HG02870 (cell line): Measurements from ENCODE around the gene MEGF6.
"Not testable (repeated sequence)": the region's sequence is repeated elsewhere in the genome, so short reads cannot be mapped to it uniquely, and the experiment has no call there.

Source experiments
- ATAC-seq: cut with Tn5 transposase; IDR thresholded peaks from one replicate; pipeline ENCODE4 v1.9.1; 2021; ENCODE audit warnings: mild to moderate bottlenecking, moderate library complexity; ENCODE audit not compliant: unreplicated experiment

Gene MEGF6

DNA sequence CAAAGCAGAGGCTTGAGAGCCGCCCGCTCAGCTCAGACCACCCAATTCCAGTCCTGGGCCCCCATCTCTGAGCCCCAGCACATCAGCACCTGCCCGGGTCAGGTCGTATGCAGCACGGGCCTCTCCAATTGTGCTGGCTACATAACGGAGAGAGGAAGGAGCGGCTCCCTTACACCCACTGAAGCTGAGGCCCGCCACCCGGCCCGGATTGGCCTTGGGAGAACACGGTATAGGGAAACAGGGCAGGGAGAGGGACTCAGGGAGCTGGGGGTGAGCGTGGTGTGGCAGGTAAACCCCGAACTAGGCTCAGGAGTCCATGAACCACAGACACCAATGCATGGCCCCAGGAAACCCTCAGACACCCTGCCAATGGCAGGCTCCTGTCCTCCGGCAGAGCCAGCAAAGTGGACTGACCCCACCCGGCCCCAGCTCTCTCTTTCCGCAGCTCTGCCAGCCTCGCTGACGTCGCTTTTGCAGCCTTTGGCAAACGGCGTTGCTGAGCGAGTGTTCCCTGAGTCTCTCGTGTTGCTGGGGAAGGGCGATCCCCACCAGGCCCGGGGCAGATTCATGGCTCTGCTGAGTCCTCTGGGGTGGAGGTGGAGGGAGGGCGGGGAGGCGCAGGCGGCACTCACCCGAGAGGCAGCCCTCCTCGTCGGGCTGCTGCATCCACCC is 16.5 kb downstream of the MEGF6 start:
- ATAC-seq = no peak

DNA sequence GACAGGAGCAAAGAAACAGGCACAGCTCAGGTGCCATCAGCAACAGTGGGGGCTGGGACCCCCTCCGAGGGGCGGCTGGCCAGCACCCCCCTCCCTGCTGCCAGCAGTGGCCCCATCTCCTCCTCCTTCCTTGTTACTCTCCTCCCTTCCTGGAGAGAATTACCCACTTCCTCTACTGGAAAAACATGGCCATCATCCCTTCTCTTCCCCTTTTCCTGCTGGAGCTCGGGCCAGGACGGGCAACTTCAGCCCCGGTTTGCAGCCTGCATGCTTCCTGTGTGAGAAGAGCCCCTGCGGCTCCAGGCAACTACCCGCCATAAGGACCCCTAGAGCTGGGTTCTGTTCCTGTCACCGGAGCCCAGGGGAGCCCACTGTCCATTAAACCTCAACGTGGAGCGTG is 17.6 kb downstream of the MEGF6 start:
- ATAC-seq = no peak

DNA sequence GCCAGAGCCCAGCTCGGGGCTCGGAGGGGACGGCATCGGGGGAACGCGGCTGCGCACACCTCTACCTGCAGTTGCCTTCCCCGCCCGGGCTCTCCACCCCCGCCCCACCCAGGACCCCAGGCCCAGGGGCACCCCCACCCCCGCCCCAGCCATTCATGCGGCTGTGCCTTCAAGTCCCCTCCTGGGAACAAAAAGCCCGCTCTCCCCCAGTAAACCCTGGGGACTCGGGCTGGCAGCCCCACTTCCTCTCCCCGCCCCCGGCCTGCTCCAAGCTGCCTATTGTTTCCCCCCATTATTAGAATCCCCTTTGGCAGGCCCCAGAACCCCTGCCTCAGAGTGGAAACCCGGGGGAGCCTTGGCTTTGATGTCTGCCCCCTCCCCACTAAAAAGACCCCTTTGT is 18.0 kb downstream of the MEGF6 start:
- ATAC-seq = no peak

DNA sequence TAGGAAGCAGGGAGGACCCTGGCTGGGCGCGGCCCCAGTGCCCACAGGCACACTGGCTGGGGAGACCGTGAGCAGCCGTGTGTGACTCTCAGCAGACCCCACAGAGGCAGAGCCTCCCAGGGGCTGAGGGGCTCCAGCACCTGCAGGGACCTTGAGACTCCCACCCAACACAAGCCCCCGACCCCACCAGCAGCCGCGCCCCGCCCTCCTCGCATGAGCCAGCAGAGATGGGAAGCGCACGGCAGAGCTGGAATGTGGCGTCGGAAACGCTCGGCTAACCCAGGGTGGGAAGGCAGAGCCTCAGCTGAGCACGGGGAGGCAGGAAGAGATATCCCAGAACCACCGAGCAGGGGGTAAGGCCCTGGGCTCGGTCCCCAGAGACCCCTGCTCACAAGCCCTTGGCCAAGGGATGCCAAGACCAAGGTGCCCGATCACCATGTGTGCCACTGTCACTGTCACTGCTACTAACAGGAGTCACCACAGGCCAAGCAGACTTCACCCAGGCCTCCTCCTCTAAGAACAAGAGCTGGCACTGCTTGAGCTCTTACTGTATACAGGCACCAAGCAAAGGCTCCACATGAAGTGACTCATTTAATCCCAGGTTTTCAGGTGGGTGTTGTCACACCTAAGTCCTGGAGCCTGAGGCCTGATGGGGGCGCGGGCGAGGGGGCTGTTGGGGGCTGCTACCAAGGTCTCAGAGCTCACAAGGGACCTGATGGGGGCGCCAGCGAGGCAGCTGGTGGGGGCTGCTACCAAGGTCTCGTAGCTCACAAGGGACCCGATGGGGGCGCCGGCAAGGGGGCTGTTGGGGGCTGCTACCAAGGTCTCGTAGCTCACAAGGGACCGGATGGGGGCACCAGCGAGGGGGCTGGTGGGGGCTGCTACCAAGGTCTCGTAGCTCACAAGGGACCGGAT is 20.1 kb downstream of the MEGF6 start:
- no peak for ATAC-seq

DNA sequence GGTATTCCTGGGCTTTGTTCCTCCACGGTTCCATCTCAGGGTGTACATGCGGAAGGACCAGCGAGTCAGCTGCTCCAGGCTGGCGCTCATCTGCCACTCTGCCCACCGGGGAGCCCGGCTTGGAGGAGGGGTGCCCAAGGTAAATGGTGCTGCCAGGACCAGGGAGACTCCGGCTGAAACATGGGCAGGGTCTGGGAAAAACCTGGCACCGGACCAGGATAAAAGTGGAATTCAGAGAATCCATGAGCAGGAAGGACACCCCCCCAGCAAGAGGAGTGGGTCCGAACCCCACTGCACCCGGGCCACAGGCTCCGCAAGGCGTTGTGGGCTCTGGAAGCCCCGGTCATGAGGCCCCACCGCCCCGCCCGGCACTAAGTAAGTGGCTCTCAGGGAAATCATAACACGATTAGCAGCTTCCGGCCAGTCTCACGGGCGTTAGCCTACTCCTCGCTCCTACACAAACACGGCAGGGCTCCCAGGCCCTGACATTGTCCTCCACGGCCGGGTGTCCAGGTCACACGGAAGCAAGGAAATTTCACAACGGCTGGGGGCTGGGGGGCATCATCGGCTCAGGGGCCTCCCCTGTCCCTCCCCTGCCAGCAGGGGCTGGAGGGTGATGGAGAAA is 21.1 kb downstream of the MEGF6 start:
- ATAC-seq = no peak

DNA sequence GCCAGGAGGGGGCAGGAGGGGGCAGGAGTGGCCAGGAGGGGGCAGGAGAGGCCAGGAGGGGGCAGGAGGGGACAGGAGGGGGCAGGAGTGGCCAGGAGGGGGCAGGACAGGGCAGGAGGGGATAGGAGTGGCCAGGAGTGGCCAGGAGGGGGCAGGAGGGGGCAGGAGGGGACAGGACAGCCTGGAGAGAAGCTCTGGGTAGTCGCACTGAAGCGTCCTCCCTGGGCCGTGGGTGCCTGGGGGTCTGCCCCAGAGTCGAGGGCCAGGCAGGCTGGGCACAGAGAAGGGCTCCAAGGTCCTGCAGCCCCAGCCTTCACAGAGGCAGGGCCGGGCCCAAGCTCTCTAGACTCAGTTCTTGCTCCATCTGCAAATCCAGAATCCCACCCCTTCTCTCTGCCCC is 22.9 kb downstream of the MEGF6 start:
- no peak for ATAC-seq

- no peak for ATAC-seq
These were observed 24.1 kb downstream of the MEGF6 start for GRCh38 chr1:3586986-3587759.

DNA sequence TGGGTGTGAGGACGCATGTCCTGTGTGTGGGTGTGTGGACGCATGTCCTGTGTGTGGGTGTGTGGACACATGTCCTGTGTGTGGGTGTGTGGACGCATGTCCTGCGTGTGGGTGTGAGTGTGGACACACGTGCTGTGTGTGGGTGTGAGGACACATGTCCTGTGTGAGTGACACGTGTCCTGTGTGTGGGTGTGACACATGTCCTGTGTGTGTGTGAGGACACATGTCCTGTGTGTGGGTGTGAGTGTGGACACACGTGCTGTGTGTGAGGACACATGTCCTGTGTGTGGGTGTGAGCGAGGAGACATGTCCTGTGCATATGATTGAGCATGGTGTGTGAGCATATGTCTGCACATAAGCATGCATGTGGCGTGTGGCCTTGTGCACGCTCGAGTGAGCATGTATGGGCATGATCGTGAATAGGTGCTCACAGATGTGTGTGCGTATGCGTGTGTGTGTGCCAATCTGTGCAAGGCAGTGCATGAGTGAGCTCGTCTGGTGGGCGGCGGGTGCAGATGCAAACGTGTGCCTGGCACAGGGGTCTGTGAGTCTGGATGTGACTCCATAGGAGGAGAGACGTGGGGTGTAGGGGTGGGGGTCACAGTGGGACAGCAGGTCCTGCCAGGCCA is 25.3 kb downstream of the MEGF6 start:
- ATAC-seq = no peak

DNA sequence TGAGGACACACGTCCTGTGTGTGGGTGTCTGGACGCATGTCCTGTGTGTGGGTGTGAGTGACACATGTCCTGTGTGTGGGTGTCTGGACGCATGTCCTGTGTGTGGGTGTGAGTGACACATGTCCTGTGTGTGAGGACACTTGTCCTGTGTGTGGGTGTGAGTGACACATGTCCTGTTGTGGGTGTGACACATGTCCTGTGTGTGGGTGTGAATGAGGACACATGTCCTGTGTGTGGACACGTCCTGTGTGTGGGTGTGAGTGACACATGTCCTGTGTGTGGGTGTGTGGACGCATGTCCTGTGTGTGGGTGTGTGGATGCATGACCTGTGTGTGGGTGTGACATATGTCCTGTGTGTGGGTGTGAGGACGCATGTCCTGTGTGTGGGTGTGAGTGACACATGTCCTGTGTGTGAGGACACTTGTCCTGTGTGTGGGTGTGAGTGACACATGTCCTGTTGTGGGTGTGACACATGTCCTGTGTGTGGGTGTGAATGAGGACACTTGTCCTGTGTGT is 25.9 kb downstream of the MEGF6 start:
- ATAC-seq = not testable (repeated sequence)

GRCh38 chr1:3584915-3585314 is 26.4 kb downstream of the MEGF6 start:
- ATAC-seq = no peak

GRCh38 chr1:3583751-3584150 is 27.6 kb downstream of the MEGF6 start:
- ATAC-seq = not testable (repeated sequence)

GRCh38 chr1:3581296-3582036 is 29.8 kb downstream of the MEGF6 start:
- ATAC-seq = no peak

DNA sequence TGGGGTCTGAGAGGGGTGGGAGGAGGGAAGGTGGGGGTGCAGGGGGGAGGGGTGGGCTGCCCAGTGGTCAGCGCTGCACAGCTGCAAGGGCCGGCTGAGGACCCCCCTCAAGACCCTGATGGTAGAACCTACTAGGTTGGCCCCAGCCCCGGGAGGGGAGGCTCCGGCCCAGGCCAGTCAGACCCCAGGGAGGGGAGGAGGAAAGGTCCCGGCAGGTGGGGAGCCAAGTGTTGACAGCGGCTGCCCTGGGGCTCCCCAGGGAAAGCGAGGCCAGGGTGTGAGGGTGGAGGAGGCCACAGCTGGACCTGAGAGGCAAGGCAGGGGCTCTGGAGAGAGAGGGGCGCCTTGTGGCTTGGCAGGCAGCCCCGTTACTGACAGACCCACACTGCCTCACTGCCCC is 31.1 kb downstream of the MEGF6 start:
- no peak for ATAC-seq

- ATAC-seq = no peak
These were observed 31.7 kb downstream of the MEGF6 start for GRCh38 chr1:3579626-3580025.

GRCh38 chr1:3578906-3579305 is 32.4 kb downstream of the MEGF6 start:
- no peak for ATAC-seq

- ATAC-seq = no peak
These were observed 32.9 kb downstream of the MEGF6 start for GRCh38 chr1:3578433-3578805.

DNA sequence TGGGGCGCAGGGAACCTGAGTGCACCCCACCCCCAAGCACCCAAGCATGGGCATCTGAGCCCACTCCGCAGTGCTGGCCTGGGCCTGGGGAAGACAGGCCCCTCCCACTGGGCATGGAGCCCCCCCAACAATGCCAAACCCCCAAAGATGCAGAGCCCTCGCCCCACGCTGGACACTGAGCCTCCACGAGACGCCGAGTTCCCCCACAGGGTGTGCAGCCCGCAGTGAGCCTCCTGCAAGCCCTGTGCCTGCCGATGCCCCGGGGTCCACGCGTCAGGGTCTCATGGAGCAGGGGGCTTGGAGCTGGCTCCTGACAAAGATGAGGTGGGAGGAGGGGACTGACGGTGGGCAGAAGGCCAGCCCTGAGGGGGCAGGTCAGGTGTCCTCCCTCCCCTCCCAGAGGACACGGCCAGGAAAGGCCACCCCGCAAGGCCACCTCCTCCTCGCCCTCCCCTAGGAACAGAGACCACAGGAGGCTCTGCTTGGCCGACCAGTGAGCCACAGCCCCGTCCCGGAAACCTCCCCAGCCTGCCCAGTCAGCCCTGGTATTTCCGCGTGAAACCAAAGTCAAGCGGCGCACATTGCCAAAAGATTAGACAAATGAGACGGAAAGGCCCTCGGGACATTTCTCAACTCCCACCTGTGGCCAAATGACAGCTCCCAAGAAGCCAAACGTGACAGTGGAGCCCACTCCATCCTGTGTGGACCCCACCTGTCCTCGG is 33.4 kb downstream of the MEGF6 start:
- no peak for ATAC-seq

GRCh38 chr1:3577300-3577699 is 34.0 kb downstream of the MEGF6 start:
- ATAC-seq = no peak

DNA sequence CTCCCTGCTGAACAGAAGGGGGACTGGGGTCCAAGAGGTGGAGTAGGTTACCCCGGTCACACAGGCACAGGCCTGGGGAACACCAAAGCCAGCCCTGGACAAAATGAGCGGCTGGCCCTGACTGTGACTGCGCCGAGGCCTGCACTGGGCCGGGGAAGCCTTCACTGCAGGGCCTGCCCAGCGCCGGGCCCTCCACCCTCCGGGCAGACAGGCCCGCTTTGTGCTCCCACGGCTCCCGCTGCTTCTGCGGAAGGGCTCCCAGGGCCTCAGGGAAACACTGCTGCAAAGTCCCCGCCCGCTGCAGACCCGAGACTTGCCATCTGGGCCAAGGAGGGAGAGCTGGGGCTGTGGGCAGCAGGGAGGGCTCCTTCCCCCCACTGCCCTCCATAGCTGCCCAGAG is 35.3 kb downstream of the MEGF6 start:
- ATAC-seq = no peak
